ENCODE data around the gene VSTM4. TPM values are rescaled to one million over a fixed set of nuclear protein-coding genes. Genes with fewer than 3 reads are reported as not detected.
A peak's percentile ranks its signal among the peaks of the same experiment; 100 is the strongest.

Gene VSTM4
- polyA plus RNA-seq, 1 of the 3 experiments (the other 2 are of a cell fraction), result 0.39 TPM

- 25% methylated on average over 6 of the region's 6 CpGs for WGBS (ENCODE audit: low lambda C conversion rate)
- POLR2A ChIA-PET, result interaction anchor here (1.0 kb wide), 1 partner anchor 25 kb away, joined by 4 read pairs; no protein-coding TSS in a partner anchor
- TF ChIP-seq SMC3 (IDR thresholded peaks at IDR 0.05; ENCODE audit: low read depth, low read length) (no peak), GABPA (IDR thresholded peaks at IDR 0.05; ENCODE audit: low read depth) (no peak), SIN3A (IDR thresholded peaks at IDR 0.05; ENCODE audit: borderline replicate concordance, low read depth, low read length) (no peak), GATA2 (CRISPR knock-in tag; IDR thresholded peaks at IDR 0.05) (peak; percentile 43; the same call in 1 of the 2 replicates)
Observed at GRCh38 chr10:49118430-49119074, 3.2 kb upstream of the VSTM4 start.

GRCh38 chr10:49117376-49118070, 2.2 kb upstream of the VSTM4 start:
- H3K27me3 ChIP-seq (ENCODE audit: insufficient read depth), result no peaks in the 10 kb centered on the region
- H3K36me3 ChIP-seq (replicated peaks in 1 of 2; ENCODE audit: control insufficient read depth in 1 of 2, insufficient read depth in 2 of 2, low read length in 1 of 2), result no peaks in the 10 kb centered on the region
- no peaks in the 10 kb centered on the region for H4K20me1 ChIP-seq (ENCODE audit: insufficient read depth)
- no peaks in the 10 kb centered on the region for H3F3A ChIP-seq (replicated peaks; ENCODE audit: insufficient read depth)
- peak overlapping the region in 1 of 2 experiments; percentile 51; a peak in 2 of 4 replicates for H3K27ac ChIP-seq (ENCODE audit: low read depth in 2 of 2, low read length in 1 of 2)
- H3K4me2 ChIP-seq, result no peak overlapping the region
- DNase-seq, result no peak
- H2AFZ ChIP-seq (ENCODE audit: low read depth), result no peak overlapping the region
- peaks cover 0 to 30% of the 10 kb centered on the region in 2 experiments; a peak in 2 of 4 replicates for H3K4me1 ChIP-seq (ENCODE audit: control insufficient read depth in 1 of 2, insufficient read depth in 2 of 2, low read depth in 1 of 2, low read length in 1 of 2)
- CTCF ChIA-PET, result interaction anchor here (1.3 kb wide), 1 partner anchor 137 kb away, joined by 5 read pairs; no protein-coding TSS in a partner anchor
- no peaks in the 10 kb centered on the region for H3K9me3 ChIP-seq
- H3K79me2 ChIP-seq (ENCODE audit: insufficient read depth), result no peaks in the 10 kb centered on the region
- H3K9ac ChIP-seq, result no peak overlapping the region
- no peak overlapping the region for H3K4me3 ChIP-seq (ENCODE audit: low read depth in 2 of 2, low read length in 1 of 2)
- H3K9me2 ChIP-seq, result no peaks in the 10 kb centered on the region
- TF ChIP-seq ZBTB33 (IDR thresholded peaks at IDR 0.05; ENCODE audit: borderline replicate concordance, low read depth) (no peak), MAX (IDR thresholded peaks at IDR 0.05; ENCODE audit: low read depth) (no peak), EZH2phosphoT487 (IDR thresholded peaks at IDR 0.05; ENCODE audit: borderline replicate concordance, low read depth) (no peak), IRF3 (IDR thresholded peaks at IDR 0.05; ENCODE audit: low read depth, low read length) (no peak), SMC3 (IDR thresholded peaks at IDR 0.05; ENCODE audit: low read depth, low read length) (no peak)
- 32% methylated on average over 4 of the region's 4 CpGs for WGBS (ENCODE audit: low lambda C conversion rate)
- POLR2A ChIA-PET, result no interaction called here

More at GRCh38 chr10:49118430-49119074, 3.2 kb upstream of the VSTM4 start:
- Histone ChIP-seq H2AFZ (ENCODE audit: low read depth) (no peak overlapping the region), H3K27ac (ENCODE audit: low read depth in 2 of 2, low read length in 1 of 2) (peak overlapping the region in 1 of 2 experiments; percentile 51; a peak in 2 of 4 replicates), H3K36me3 (replicated peaks in 1 of 2; ENCODE audit: control insufficient read depth in 1 of 2, insufficient read depth in 2 of 2, low read length in 1 of 2) (no peaks in the 10 kb centered on the region), H4K20me1 (ENCODE audit: insufficient read depth) (no peaks in the 10 kb centered on the region), H3K9ac (no peak overlapping the region), H3K4me3 (ENCODE audit: low read depth in 2 of 2, low read length in 1 of 2) (no peak overlapping the region), H3K79me2 (ENCODE audit: insufficient read depth) (no peaks in the 10 kb centered on the region), H3K4me1 (ENCODE audit: control insufficient read depth in 1 of 2, insufficient read depth in 2 of 2, low read depth in 1 of 2, low read length in 1 of 2) (peaks cover 0 to 30% of the 10 kb centered on the region in 2 experiments; a peak in 2 of 4 replicates), H3F3A (replicated peaks; ENCODE audit: insufficient read depth) (no peaks in the 10 kb centered on the region), H3K9me3 (no peaks in the 10 kb centered on the region), H3K27me3 (ENCODE audit: insufficient read depth) (no peaks in the 10 kb centered on the region), H3K4me2 (no peak overlapping the region), H3K9me2 (no peaks in the 10 kb centered on the region)
- DNase-seq, result peak; percentile 59
- CTCF ChIA-PET, result interaction anchor here (1.0 to 1.3 kb wide), 3 partner anchors 10 to 459 kb away, joined by 3 to 5 read pairs (median 4); no protein-coding TSS in a partner anchor
